Measurements from ENCODE around the gene ENTPD6. TPM values are rescaled to one million over a fixed set of nuclear protein-coding genes. Genes with fewer than 3 reads are reported as not detected.
"Not testable (repeated sequence)": the region's sequence is repeated elsewhere in the genome, so short reads cannot be mapped to it uniquely, and the experiment has no call there.

The ENTPD6 gene
- total RNA-seq, 2 experiments from 2014 or later = 33.8 to 45.6 TPM

GRCh38 chr20:25224941-25225340, 29.4 kb downstream of the ENTPD6 start:
- POLR2A ChIA-PET = no interaction called here
- Mint-ChIP-seq H3K36me3 (ENCODE audit: low read depth) (no peaks in the 10 kb centered on the region), H3K4me3 (no peak overlapping the region), H3K27me3 (no peaks in the 10 kb centered on the region), H3K27ac (no peak overlapping the region), H3K9me3 (no peaks in the 10 kb centered on the region), H3K4me1 (peaks cover 3% of the 10 kb centered on the region)
- CTCF ChIA-PET = no interaction called here
- DNase-seq = no peak

GRCh38 chr20:25225642-25226432, 30.3 kb downstream of the ENTPD6 start:
- CTCF ChIA-PET = interaction anchor here (2.0 kb wide), 1 partner anchor 13 kb away, joined by 5 read pairs; no protein-coding TSS in a partner anchor

GRCh38 chr20:25226433-25227316, 31.2 kb downstream of the ENTPD6 start:
- no peaks in the 10 kb centered on the region for H3K9me3 Mint-ChIP-seq
- DNase-seq = no peak
- H3K27ac Mint-ChIP-seq = peak overlapping the region; percentile 13
- no peaks in the 10 kb centered on the region for H3K27me3 Mint-ChIP-seq
- ChIA-PET CTCF (interaction anchor here (2.0 kb wide), 1 partner anchor 12 kb away, joined by 5 read pairs; no protein-coding TSS in a partner anchor), POLR2A (no interaction called here)
- H3K4me3 Mint-ChIP-seq = no peak overlapping the region
- H3K36me3 Mint-ChIP-seq (ENCODE audit: low read depth) = no peaks in the 10 kb centered on the region
- H3K4me1 Mint-ChIP-seq = peaks cover 3% of the 10 kb centered on the region

More at GRCh38 chr20:25225642-25226432, 30.3 kb downstream of the ENTPD6 start:
- Mint-ChIP-seq H3K36me3 (ENCODE audit: low read depth) (no peaks in the 10 kb centered on the region), H3K9me3 (no peaks in the 10 kb centered on the region), H3K4me3 (no peak overlapping the region), H3K27me3 (no peaks in the 10 kb centered on the region), H3K4me1 (peaks cover 3% of the 10 kb centered on the region), H3K27ac (peak overlapping the region; percentile 13)
- POLR2A ChIA-PET = no interaction called here
- DNase-seq = no peak

- H3K9me3 Mint-ChIP-seq = no peaks in the 10 kb centered on the region
- CTCF ChIA-PET = interaction anchor here (2.0 kb wide), 1 partner anchor 12 kb away, joined by 5 read pairs; no protein-coding TSS in a partner anchor
Observed at GRCh38 chr20:25227317-25227831, 31.9 kb downstream of the ENTPD6 start.

GRCh38 chr20:25229486-25230165, 34.1 kb downstream of the ENTPD6 start:
- Mint-ChIP-seq H3K36me3 (ENCODE audit: low read depth) (no peaks in the 10 kb centered on the region), H3K4me3 (no peak overlapping the region), H3K4me1 (no peaks in the 10 kb centered on the region), H3K27ac (no peak overlapping the region), H3K27me3 (no peaks in the 10 kb centered on the region), H3K9me3 (no peaks in the 10 kb centered on the region)
- ChIA-PET CTCF (no interaction called here), POLR2A (no interaction called here)
- no peak for DNase-seq

More at GRCh38 chr20:25227317-25227831, 31.9 kb downstream of the ENTPD6 start:
- POLR2A ChIA-PET = no interaction called here
- H3K36me3 Mint-ChIP-seq (ENCODE audit: low read depth) = no peaks in the 10 kb centered on the region
- H3K4me3 Mint-ChIP-seq = no peak overlapping the region
- no peaks in the 10 kb centered on the region for H3K27me3 Mint-ChIP-seq
- peaks cover 3% of the 10 kb centered on the region for H3K4me1 Mint-ChIP-seq
- no peak overlapping the region for H3K27ac Mint-ChIP-seq
- DNase-seq = no peak

- H3K9me3 Mint-ChIP-seq = no peaks in the 10 kb centered on the region
- H3K27ac Mint-ChIP-seq = no peak overlapping the region
- H3K36me3 Mint-ChIP-seq (ENCODE audit: low read depth) = no peaks in the 10 kb centered on the region
- DNase-seq = no peak
- no peak overlapping the region for H3K4me3 Mint-ChIP-seq
- ChIA-PET CTCF (no interaction called here), POLR2A (no interaction called here)
- no peaks in the 10 kb centered on the region for H3K4me1 Mint-ChIP-seq
- H3K27me3 Mint-ChIP-seq = no peaks in the 10 kb centered on the region
Observed at GRCh38 chr20:25230166-25230831, 34.8 kb downstream of the ENTPD6 start.

GRCh38 chr20:25233016-25233772, 37.7 kb downstream of the ENTPD6 start:
- ChIA-PET POLR2A (no interaction called here), CTCF (interaction anchor here (0.6 to 1.4 kb wide), 2 partner anchors 25 to 267 kb away, joined by 3 to 4 read pairs; no protein-coding TSS in a partner anchor)
- Mint-ChIP-seq H3K27me3 (no peaks in the 10 kb centered on the region), H3K4me1 (peaks cover 10% of the 10 kb centered on the region), H3K36me3 (ENCODE audit: low read depth) (no peaks in the 10 kb centered on the region), H3K27ac (no peak overlapping the region), H3K4me3 (no peak overlapping the region), H3K9me3 (no peaks in the 10 kb centered on the region)
- no peak for DNase-seq

GRCh38 chr20:25234009-25234849, 38.7 kb downstream of the ENTPD6 start:
- H3K9me3 Mint-ChIP-seq = not testable (repeated sequence)

GRCh38 chr20:25236450-25237304, 41.2 kb downstream of the ENTPD6 start:
- Mint-ChIP-seq H3K27ac (no peak overlapping the region), H3K4me3 (no peak overlapping the region), H3K9me3 (no peaks in the 10 kb centered on the region), H3K36me3 (ENCODE audit: low read depth) (no peaks in the 10 kb centered on the region), H3K4me1 (peaks cover 14% of the 10 kb centered on the region), H3K27me3 (peaks cover 4% of the 10 kb centered on the region)
- POLR2A ChIA-PET = interaction anchor here (0.6 kb wide), 1 partner anchor 30 kb away, joined by 4 read pairs; no protein-coding TSS in a partner anchor
- no peak for DNase-seq
- CTCF ChIA-PET = interaction anchor here (0.8 to 1.4 kb wide), 2 partner anchors 14 to 15 kb away, joined by 3 read pairs; no protein-coding TSS in a partner anchor

More at GRCh38 chr20:25234009-25234849, 38.7 kb downstream of the ENTPD6 start:
- H3K27ac Mint-ChIP-seq; DNase-seq; H3K27me3 Mint-ChIP-seq; H3K36me3 Mint-ChIP-seq (ENCODE audit: low read depth); H3K4me3 Mint-ChIP-seq; POLR2A ChIA-PET: not testable (repeated sequence)
- CTCF ChIA-PET = interaction anchor here (0.8 kb wide), 1 partner anchor 9 kb away, joined by 3 read pairs; no protein-coding TSS in a partner anchor
- peaks cover 14% of the 10 kb centered on the region for H3K4me1 Mint-ChIP-seq

- ChIA-PET POLR2A (no interaction called here), CTCF (interaction anchor here (0.5 kb wide), 1 partner anchor 165 kb away, joined by 3 read pairs; no protein-coding TSS in a partner anchor)
- Mint-ChIP-seq H3K4me1 (peaks cover 14% of the 10 kb centered on the region), H3K36me3 (ENCODE audit: low read depth) (no peaks in the 10 kb centered on the region), H3K27me3 (peaks cover 12% of the 10 kb centered on the region), H3K27ac (peak overlapping the region; percentile 10), H3K9me3 (no peaks in the 10 kb centered on the region), H3K4me3 (no peak overlapping the region)
- peak; percentile 44 for DNase-seq
Observed at GRCh38 chr20:25237610-25238318, 42.3 kb downstream of the ENTPD6 start.

All from activated CD4-positive, alpha-beta T cell treated with anti-CD3 and anti-CD28 coated beads, Interleukin-2, amount 10 ng/mL, durations not matched to agents 7 days and 5 days (primary cell).